Measurements from ENCODE around the gene RDX. TPM values are rescaled to one million over a fixed set of nuclear protein-coding genes. Genes with fewer than 3 reads are reported as not detected.

Gene RDX
- polyA plus RNA-seq, 2 of the 4 experiments (the other 2 are of a cell fraction), result 158 to 183 TPM

DNA sequence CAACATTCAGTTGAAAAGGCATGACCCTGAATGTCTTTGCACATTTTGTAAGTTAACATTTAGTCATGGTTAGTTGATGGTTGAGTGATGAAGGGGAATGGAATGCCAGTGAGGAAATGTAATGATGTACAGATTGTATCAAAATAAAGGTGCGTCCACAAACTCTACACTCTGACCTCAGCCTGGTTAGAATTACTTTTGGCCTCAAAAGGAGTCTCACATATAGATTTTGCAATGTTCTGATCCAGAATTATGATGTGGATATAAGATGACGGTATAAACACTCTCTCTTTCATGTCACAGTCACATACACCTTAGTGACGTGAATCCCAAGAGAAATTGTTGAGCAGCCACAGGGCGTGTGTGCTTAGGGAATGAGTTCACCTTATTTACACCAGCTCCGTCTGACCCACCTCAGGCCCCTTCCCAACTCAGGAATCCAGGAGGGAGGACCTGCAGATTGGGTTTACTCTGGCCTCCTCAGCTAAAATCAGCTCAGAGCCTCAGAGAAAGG is 100.1 kb downstream of the RDX start (continued):
- TF ChIP-seq EHMT2 (IDR thresholded peaks at IDR 0.05; ENCODE audit: low read depth) (no peak), TP53 (CRISPR knock-in tag; IDR thresholded peaks at IDR 0.05) (no peak), JUNB (IDR thresholded peaks at IDR 0.05) (peak; percentile 98), FOSL2 (IDR thresholded peaks at IDR 0.05) (peak; percentile 87), FOSL2 (CRISPR knock-in tag; IDR thresholded peaks at IDR 0.05) (peak; percentile 88), POLR2AphosphoS2 (conservative IDR thresholded peaks at IDR 0.05; ENCODE audit: low read length) (no peak), EHF (CRISPR knock-in tag; IDR thresholded peaks at IDR 0.05) (no peak), NPAS2 (CRISPR knock-in tag; IDR thresholded peaks at IDR 0.05; ENCODE audit: borderline replicate concordance) (no peak), CHD4 (IDR thresholded peaks at IDR 0.05; ENCODE audit: borderline replicate concordance) (no peak), GATA3 (IDR thresholded peaks at IDR 0.05; ENCODE audit: borderline replicate concordance) (peak; percentile 95), MYC (IDR thresholded peaks at IDR 0.05; ENCODE audit: borderline replicate concordance, low read length) (no peak), BHLHE40 (IDR thresholded peaks at IDR 0.05; ENCODE audit: low read depth, low read length) (no peak), RNF2 (IDR thresholded peaks at IDR 0.05; ENCODE audit: borderline replicate concordance, low read depth) (no peak), RAD21 (conservative IDR thresholded peaks at IDR 0.05 in 1 of 2, IDR thresholded peaks at IDR 0.05 in 1 of 2) (peak in 1 of 2 experiments; percentile 51; a peak in 1 of 5 replicates), EP300 (IDR thresholded peaks at IDR 0.05) (peak; percentile 98 to 100), CEBPB (IDR thresholded peaks at IDR 0.05) (peak; percentile 95 to 96), ESRRA (IDR thresholded peaks at IDR 0.05; ENCODE audit: borderline replicate concordance, low read length) (no peak; the same call in 1 of the 2 replicates), CBX8 (IDR thresholded peaks at IDR 0.05) (no peak), ZC3H11A (IDR thresholded peaks at IDR 0.05) (no peak), NFE2L2 (conservative IDR thresholded peaks at IDR 0.05; ENCODE audit: low read length) (no peak), JUN (IDR thresholded peaks at IDR 0.05) (peak; percentile 97 to 99)
- TF ChIP-seq, protein P1, sequence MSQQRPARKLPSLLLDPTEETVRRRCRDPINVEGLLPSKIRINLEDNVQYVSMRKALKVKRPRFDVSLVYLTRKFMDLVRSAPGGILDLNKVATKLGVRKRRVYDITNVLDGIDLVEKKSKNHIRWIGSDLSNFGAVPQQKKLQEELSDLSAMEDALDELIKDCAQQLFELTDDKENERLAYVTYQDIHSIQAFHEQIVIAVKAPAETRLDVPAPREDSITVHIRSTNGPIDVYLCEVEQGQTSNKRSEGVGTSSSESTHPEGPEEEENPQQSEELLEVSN (IDR thresholded peaks at IDR 0.05; ENCODE audit: borderline replicate concordance, low read depth), result no peak
- TF ChIP-seq, protein P2, sequence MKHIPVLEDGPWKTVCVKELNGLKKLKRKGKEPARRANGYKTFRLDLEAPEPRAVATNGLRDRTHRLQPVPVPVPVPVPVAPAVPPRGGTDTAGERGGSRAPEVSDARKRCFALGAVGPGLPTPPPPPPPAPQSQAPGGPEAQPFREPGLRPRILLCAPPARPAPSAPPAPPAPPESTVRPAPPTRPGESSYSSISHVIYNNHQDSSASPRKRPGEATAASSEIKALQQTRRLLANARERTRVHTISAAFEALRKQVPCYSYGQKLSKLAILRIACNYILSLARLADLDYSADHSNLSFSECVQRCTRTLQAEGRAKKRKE (CRISPR knock-in tag; IDR thresholded peaks at IDR 0.05; ENCODE audit: low read depth), result no peak
- TF ChIP-seq, protein P3, sequence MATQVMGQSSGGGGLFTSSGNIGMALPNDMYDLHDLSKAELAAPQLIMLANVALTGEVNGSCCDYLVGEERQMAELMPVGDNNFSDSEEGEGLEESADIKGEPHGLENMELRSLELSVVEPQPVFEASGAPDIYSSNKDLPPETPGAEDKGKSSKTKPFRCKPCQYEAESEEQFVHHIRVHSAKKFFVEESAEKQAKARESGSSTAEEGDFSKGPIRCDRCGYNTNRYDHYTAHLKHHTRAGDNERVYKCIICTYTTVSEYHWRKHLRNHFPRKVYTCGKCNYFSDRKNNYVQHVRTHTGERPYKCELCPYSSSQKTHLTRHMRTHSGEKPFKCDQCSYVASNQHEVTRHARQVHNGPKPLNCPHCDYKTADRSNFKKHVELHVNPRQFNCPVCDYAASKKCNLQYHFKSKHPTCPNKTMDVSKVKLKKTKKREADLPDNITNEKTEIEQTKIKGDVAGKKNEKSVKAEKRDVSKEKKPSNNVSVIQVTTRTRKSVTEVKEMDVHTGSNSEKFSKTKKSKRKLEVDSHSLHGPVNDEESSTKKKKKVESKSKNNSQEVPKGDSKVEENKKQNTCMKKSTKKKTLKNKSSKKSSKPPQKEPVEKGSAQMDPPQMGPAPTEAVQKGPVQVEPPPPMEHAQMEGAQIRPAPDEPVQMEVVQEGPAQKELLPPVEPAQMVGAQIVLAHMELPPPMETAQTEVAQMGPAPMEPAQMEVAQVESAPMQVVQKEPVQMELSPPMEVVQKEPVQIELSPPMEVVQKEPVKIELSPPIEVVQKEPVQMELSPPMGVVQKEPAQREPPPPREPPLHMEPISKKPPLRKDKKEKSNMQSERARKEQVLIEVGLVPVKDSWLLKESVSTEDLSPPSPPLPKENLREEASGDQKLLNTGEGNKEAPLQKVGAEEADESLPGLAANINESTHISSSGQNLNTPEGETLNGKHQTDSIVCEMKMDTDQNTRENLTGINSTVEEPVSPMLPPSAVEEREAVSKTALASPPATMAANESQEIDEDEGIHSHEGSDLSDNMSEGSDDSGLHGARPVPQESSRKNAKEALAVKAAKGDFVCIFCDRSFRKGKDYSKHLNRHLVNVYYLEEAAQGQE (IDR thresholded peaks at IDR 0.05), result no peak
- TF ChIP-seq, protein P4, sequence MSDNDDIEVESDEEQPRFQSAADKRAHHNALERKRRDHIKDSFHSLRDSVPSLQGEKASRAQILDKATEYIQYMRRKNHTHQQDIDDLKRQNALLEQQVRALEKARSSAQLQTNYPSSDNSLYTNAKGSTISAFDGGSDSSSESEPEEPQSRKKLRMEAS (IDR thresholded peaks at IDR 0.05), result no peak

Measured in A549 (cell line).